ENCODE data around the gene MRPS34. TPM values are rescaled to one million over a fixed set of nuclear protein-coding genes. Genes with fewer than 3 reads are reported as not detected.

The MRPS34 gene
- total and polyA plus RNA-seq, 9 of the 15 experiments (the other 6 are each of a cell fraction or from before 2014, with no cell fraction given) = 5.2 to 334 (median 92.8) TPM

GRCh38 chr16:1772908-1773702 lies at the start of gene MRPS34 (continued):
- TF ChIP-seq U2AF2 (optimal IDR thresholded peaks at IDR 0.05; ENCODE audit: low read depth, low read length) (no peak), KDM2B (CRISPR knock-in tag; IDR thresholded peaks at IDR 0.05) (peak; percentile 91; the same call in 1 of the 2 replicates), DIDO1 (tag; IDR thresholded peaks at IDR 0.05; ENCODE audit: low read depth) (peak; percentile 84), ZBTB43 (CRISPR knock-in tag; IDR thresholded peaks at IDR 0.05) (no peak), CTCFL (IDR thresholded peaks at IDR 0.05; ENCODE audit: borderline replicate concordance, insufficient read depth, low read depth, low read length, poor library complexity, severe bottlenecking) (peak; percentile 83), ETV1 (tag; conservative IDR thresholded peaks at IDR 0.05; ENCODE audit: low read depth) (peak; percentile 85), TEAD1 (CRISPR knock-in tag; IDR thresholded peaks at IDR 0.05) (peak in 1 of 2 experiments; percentile 14; a peak in 1 of 4 replicates), ESRRA (IDR thresholded peaks at IDR 0.05; ENCODE audit: borderline replicate concordance, low read depth) (peak; percentile 41; the same call in 1 of the 2 replicates), PRMT5 (CRISPR knock-in tag; IDR thresholded peaks at IDR 0.05) (peak; percentile 69; the same call in 1 of the 2 replicates), SMAD4 (CRISPR knock-in tag; conservative IDR thresholded peaks at IDR 0.05) (no peak; the same call in none of the 2 replicates), ZNF780A (CRISPR knock-in tag; IDR thresholded peaks at IDR 0.05) (no peak), ZKSCAN8 (CRISPR knock-in tag; IDR thresholded peaks at IDR 0.05) (no peak), PML (IDR thresholded peaks at IDR 0.05; ENCODE audit: low read length) (peak; percentile 76), JUND (IDR thresholded peaks at IDR 0.05; ENCODE audit: borderline replicate concordance, low read depth, low read length) (peak; percentile 61), JUND (tag; IDR thresholded peaks at IDR 0.05; ENCODE audit: borderline replicate concordance, low read depth, low read length) (peak; percentile 15; the same call in 1 of the 3 replicates), ZNF764 (CRISPR knock-in tag; IDR thresholded peaks at IDR 0.05; ENCODE audit: low read depth) (no peak)
- TF ChIP-seq, protein P1, sequence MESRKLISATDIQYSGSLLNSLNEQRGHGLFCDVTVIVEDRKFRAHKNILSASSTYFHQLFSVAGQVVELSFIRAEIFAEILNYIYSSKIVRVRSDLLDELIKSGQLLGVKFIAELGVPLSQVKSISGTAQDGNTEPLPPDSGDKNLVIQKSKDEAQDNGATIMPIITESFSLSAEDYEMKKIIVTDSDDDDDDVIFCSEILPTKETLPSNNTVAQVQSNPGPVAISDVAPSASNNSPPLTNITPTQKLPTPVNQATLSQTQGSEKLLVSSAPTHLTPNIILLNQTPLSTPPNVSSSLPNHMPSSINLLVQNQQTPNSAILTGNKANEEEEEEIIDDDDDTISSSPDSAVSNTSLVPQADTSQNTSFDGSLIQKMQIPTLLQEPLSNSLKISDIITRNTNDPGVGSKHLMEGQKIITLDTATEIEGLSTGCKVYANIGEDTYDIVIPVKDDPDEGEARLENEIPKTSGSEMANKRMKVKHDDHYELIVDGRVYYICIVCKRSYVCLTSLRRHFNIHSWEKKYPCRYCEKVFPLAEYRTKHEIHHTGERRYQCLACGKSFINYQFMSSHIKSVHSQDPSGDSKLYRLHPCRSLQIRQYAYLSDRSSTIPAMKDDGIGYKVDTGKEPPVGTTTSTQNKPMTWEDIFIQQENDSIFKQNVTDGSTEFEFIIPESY (CRISPR knock-in tag; IDR thresholded peaks at IDR 0.05) = peak; percentile 52; the same call in 1 of the 2 replicates
- TF ChIP-seq, protein P2, sequence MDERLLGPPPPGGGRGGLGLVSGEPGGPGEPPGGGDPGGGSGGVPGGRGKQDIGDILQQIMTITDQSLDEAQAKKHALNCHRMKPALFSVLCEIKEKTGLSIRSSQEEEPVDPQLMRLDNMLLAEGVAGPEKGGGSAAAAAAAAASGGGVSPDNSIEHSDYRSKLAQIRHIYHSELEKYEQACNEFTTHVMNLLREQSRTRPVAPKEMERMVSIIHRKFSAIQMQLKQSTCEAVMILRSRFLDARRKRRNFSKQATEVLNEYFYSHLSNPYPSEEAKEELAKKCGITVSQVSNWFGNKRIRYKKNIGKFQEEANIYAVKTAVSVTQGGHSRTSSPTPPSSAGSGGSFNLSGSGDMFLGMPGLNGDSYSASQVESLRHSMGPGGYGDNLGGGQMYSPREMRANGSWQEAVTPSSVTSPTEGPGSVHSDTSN (CRISPR knock-in tag; IDR thresholded peaks at IDR 0.05; ENCODE audit: low read depth) = no peak
- TF ChIP-seq, protein P2 (tag; conservative IDR thresholded peaks at IDR 0.05; ENCODE audit: low read depth) = no peak
